SK-N-SH treated with all-trans-retinoic acid at 6 μM for 48 hours (cell line): Measurements from ENCODE around the gene RNF114.

Source experiments
- ATAC-seq: fragments of 200-7000 bp; cut with Tn5 transposase; 3 replicates; pipeline ENCODE4 v1.9.1; 2020; ENCODE audit warnings: mild to moderate bottlenecking, moderate library complexity
- ARNTL ChIP-seq: fragments of 450-650 bp; formaldehyde crosslinking; IDR thresholded peaks from 2 replicates; pipeline ENCODE4 v1.5.0; 2020; ENCODE audit warnings: low read depth, mild to moderate bottlenecking, moderate library complexity, borderline replicate concordance
- BACH2 ChIP-seq: fragments of 250-450 bp; sonication (Bioruptor Pico); IDR thresholded peaks from 2 replicates; pipeline ENCODE4 v1.9.0; 2021; ENCODE audit warnings: mild to moderate bottlenecking, borderline replicate concordance
- CSDC2 ChIP-seq: fragments of 250-450 bp; sonication (Bioruptor Pico); IDR thresholded peaks from 2 replicates; pipeline ENCODE4 v1.5.0; 2020; ENCODE audit warnings: mild to moderate bottlenecking, moderate library complexity
- ESRRG ChIP-seq: fragments of 250-450 bp; sonication (Bioruptor Pico); IDR thresholded peaks from 2 replicates; pipeline ENCODE4 v1.6.1; 2021; ENCODE audit warnings: mild to moderate bottlenecking
- GLIS3 ChIP-seq: fragments of 250-450 bp; sonication (Bioruptor Pico); IDR thresholded peaks from 2 replicates; pipeline ENCODE4 v1.5.0; 2020; ENCODE audit warnings: mild to moderate bottlenecking, moderate library complexity
- ISL1 ChIP-seq: fragments of 250-450 bp; sonication (Bioruptor Pico); IDR thresholded peaks from 2 replicates; pipeline ENCODE4 v2.1.2; 2022; ENCODE audit warnings: mild to moderate bottlenecking, moderate library complexity
- OSR1 ChIP-seq: fragments of 250-450 bp; sonication (Bioruptor Pico); IDR thresholded peaks from 2 replicates; pipeline ENCODE4 v1.8.0; 2022; ENCODE audit warnings: moderate library complexity, mild to moderate bottlenecking, inconsistent platforms
- PPARA ChIP-seq: fragments of 250-450 bp; sonication (Bioruptor Pico); IDR thresholded peaks from 2 replicates; pipeline ENCODE4 v1.5.0; 2020; ENCODE audit warnings: mild to moderate bottlenecking, borderline replicate concordance
- RARB ChIP-seq: fragments of 250-450 bp; sonication (Bioruptor Pico); IDR thresholded peaks from 2 replicates; pipeline ENCODE4 v1.8.0; 2021; ENCODE audit warnings: mild to moderate bottlenecking, moderate library complexity
- SNAI2 ChIP-seq: fragments of 250-450 bp; sonication (Bioruptor Pico); IDR thresholded peaks from 2 replicates; pipeline ENCODE4 v1.5.0; 2020; ENCODE audit warnings: mild to moderate bottlenecking, moderate library complexity
- TCF4 ChIP-seq: fragments of 250-450 bp; sonication (Bioruptor Pico); IDR thresholded peaks from 2 replicates; pipeline ENCODE4 v1.8.0; 2021; ENCODE audit warnings: mild to moderate bottlenecking, moderate library complexity, borderline replicate concordance
- TOX ChIP-seq: fragments of 250-450 bp; sonication (Bioruptor Pico); IDR thresholded peaks from 2 replicates; pipeline ENCODE4 v1.8.0; 2021; ENCODE audit warnings: mild to moderate bottlenecking, moderate library complexity, borderline replicate concordance
- ZC3H10 ChIP-seq: fragments of 250-450 bp; sonication (Bioruptor Pico); IDR thresholded peaks from 2 replicates; pipeline ENCODE4 v1.5.1; 2021; ENCODE audit warnings: mild to moderate bottlenecking, moderate library complexity
- ZFP3 ChIP-seq: fragments of 250-450 bp; sonication (Bioruptor Pico); IDR thresholded peaks from 2 replicates; pipeline ENCODE4 v1.5.0; 2020; ENCODE audit warnings: mild to moderate bottlenecking, moderate library complexity
- ZFP30 ChIP-seq: fragments of 450-650 bp; formaldehyde crosslinking; IDR thresholded peaks from 2 replicates; pipeline ENCODE4 v1.5.0; 2022; ENCODE audit warnings: mild to moderate bottlenecking, moderate library complexity
- ZNF565 ChIP-seq: fragments of 450-650 bp; formaldehyde crosslinking; conservative IDR thresholded peaks from 2 replicates; pipeline ENCODE4 v1.5.0; 2020; ENCODE audit warnings: low read depth, mild to moderate bottlenecking, moderate library complexity
- ZNF70 ChIP-seq: fragments of 450-650 bp; formaldehyde crosslinking; IDR thresholded peaks from 2 replicates; pipeline ENCODE4 v1.5.0; 2020; ENCODE audit warnings: mild to moderate bottlenecking, moderate library complexity
- TF ChIP-seq, protein P1 (sequence below): fragments of 250-450 bp; sonication (Bioruptor Pico); IDR thresholded peaks from 2 replicates; pipeline ENCODE4 v1.5.1; 2020; ENCODE audit warnings: low read depth, mild to moderate bottlenecking, moderate library complexity
- TF ChIP-seq, protein P2 (sequence below): fragments of 250-450 bp; sonication (Bioruptor Pico); IDR thresholded peaks from 2 replicates; pipeline ENCODE4 v1.8.0; 2021; ENCODE audit warnings: low read depth, mild to moderate bottlenecking, moderate library complexity, borderline replicate concordance
- TF ChIP-seq, protein P3 (sequence below): fragments of 250-450 bp; sonication (Bioruptor Pico); IDR thresholded peaks from 2 replicates; pipeline ENCODE4 v1.5.0; 2020; ENCODE audit warnings: mild to moderate bottlenecking, moderate library complexity
- TF ChIP-seq, protein P4 (sequence below): fragments of 250-450 bp; sonication (Bioruptor Pico); IDR thresholded peaks from 2 replicates; pipeline ENCODE4 v1.5.1; 2021; ENCODE audit warnings: mild to moderate bottlenecking, moderate library complexity
- TF ChIP-seq, protein P5 (sequence below): fragments of 250-450 bp; sonication (Bioruptor Pico); IDR thresholded peaks from 2 replicates; pipeline ENCODE4 v1.8.0; 2020; ENCODE audit warnings: mild to moderate bottlenecking, moderate library complexity, borderline replicate concordance

RNF114 gene

DNA sequence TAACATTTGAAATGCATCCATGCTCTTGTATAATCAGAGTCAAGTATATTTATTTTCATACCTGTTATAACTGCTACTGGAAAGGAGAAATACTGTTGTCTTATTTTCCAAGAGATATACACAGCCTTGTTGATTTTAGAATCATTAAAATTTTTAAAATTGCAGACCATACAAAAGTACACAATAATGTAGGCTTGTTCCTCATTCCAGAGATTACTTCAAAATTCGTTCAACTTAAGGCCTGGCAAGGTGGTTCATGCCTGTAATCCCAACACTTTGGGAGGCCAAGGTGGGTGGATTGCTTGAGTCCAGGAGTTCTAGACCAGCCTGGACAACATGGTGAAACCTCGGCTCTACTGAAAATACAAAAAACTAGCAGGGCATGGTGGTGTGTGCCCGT, 6.1 kb downstream of the RNF114 start:
- ATAC-seq, result no peak

DNA sequence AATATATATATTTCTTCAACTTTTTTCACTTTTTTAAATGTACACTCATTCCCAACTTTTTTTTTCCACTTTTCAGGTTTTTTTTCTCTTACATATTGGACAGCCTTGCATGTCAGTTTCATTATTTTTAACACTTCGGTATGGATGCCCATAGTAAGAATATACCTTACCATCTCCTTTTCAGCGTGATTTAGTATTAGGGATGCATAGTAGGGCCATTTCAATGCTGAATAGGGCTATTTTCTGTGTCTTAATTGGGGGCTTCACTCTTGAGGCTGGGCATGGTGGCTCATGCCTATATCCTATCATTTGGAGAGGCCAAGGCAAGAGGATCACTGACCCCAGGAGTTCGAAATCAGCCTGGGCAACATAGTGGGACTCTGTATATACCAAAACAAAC, 6.7 kb downstream of the RNF114 start:
- no peak for ATAC-seq
- TF ChIP-seq, protein P1, sequence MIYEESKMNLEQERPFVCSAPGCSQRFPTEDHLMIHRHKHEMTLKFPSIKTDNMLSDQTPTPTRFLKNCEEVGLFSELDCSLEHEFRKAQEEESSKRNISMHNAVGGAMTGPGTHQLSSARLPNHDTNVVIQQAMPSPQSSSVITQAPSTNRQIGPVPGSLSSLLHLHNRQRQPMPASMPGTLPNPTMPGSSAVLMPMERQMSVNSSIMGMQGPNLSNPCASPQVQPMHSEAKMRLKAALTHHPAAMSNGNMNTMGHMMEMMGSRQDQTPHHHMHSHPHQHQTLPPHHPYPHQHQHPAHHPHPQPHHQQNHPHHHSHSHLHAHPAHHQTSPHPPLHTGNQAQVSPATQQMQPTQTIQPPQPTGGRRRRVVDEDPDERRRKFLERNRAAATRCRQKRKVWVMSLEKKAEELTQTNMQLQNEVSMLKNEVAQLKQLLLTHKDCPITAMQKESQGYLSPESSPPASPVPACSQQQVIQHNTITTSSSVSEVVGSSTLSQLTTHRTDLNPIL (CRISPR knock-in tag), result no peak
- TF ChIP-seq, protein P2, sequence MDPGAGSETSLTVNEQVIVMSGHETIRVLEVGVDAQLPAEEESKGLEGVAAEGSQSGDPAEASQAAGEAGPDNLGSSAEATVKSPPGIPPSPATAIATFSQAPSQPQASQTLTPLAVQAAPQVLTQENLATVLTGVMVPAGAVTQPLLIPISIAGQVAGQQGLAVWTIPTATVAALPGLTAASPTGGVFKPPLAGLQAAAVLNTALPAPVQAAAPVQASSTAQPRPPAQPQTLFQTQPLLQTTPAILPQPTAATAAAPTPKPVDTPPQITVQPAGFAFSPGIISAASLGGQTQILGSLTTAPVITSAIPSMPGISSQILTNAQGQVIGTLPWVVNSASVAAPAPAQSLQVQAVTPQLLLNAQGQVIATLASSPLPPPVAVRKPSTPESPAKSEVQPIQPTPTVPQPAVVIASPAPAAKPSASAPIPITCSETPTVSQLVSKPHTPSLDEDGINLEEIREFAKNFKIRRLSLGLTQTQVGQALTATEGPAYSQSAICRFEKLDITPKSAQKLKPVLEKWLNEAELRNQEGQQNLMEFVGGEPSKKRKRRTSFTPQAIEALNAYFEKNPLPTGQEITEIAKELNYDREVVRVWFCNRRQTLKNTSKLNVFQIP (CRISPR knock-in tag), result no peak
- TF ChIP-seq ZFP30 (CRISPR knock-in tag), result no peak
- no peak for TF ChIP-seq PPARA (CRISPR knock-in tag)
- TF ChIP-seq TOX (CRISPR knock-in tag), result no peak
- TF ChIP-seq GLIS3 (CRISPR knock-in tag), result no peak
- no peak for TF ChIP-seq SNAI2 (CRISPR knock-in tag)
- TF ChIP-seq ARNTL (CRISPR knock-in tag), result no peak
- TF ChIP-seq, protein P3, sequence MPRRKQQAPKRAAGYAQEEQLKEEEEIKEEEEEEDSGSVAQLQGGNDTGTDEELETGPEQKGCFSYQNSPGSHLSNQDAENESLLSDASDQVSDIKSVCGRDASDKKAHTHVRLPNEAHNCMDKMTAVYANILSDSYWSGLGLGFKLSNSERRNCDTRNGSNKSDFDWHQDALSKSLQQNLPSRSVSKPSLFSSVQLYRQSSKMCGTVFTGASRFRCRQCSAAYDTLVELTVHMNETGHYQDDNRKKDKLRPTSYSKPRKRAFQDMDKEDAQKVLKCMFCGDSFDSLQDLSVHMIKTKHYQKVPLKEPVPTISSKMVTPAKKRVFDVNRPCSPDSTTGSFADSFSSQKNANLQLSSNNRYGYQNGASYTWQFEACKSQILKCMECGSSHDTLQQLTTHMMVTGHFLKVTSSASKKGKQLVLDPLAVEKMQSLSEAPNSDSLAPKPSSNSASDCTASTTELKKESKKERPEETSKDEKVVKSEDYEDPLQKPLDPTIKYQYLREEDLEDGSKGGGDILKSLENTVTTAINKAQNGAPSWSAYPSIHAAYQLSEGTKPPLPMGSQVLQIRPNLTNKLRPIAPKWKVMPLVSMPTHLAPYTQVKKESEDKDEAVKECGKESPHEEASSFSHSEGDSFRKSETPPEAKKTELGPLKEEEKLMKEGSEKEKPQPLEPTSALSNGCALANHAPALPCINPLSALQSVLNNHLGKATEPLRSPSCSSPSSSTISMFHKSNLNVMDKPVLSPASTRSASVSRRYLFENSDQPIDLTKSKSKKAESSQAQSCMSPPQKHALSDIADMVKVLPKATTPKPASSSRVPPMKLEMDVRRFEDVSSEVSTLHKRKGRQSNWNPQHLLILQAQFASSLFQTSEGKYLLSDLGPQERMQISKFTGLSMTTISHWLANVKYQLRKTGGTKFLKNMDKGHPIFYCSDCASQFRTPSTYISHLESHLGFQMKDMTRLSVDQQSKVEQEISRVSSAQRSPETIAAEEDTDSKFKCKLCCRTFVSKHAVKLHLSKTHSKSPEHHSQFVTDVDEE (CRISPR knock-in tag), result no peak
- TF ChIP-seq ESRRG (CRISPR knock-in tag), result no peak
- TF ChIP-seq ZNF565 (CRISPR knock-in tag), result no peak
- TF ChIP-seq TCF4 (CRISPR knock-in tag), result no peak

More for the DNA sequence above, 6.1 kb downstream of the RNF114 start:
- TF ChIP-seq TOX (CRISPR knock-in tag), result no peak
- TF ChIP-seq GLIS3 (CRISPR knock-in tag), result no peak
- TF ChIP-seq RARB (CRISPR knock-in tag), result no peak
- TF ChIP-seq ARNTL (CRISPR knock-in tag), result no peak
- no peak for TF ChIP-seq BACH2 (CRISPR knock-in tag)
- TF ChIP-seq, protein P4, sequence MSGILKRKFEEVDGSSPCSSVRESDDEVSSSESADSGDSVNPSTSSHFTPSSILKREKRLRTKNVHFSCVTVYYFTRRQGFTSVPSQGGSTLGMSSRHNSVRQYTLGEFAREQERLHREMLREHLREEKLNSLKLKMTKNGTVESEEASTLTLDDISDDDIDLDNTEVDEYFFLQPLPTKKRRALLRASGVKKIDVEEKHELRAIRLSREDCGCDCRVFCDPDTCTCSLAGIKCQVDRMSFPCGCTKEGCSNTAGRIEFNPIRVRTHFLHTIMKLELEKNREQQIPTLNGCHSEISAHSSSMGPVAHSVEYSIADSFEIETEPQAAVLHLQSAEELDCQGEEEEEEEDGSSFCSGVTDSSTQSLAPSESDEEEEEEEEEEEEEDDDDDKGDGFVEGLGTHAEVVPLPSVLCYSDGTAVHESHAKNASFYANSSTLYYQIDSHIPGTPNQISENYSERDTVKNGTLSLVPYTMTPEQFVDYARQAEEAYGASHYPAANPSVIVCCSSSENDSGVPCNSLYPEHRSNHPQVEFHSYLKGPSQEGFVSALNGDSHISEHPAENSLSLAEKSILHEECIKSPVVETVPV (CRISPR knock-in tag), result no peak
- TF ChIP-seq OSR1 (CRISPR knock-in tag), result no peak
- no peak for TF ChIP-seq ISL1 (CRISPR knock-in tag)
- no peak for TF ChIP-seq ZC3H10
- TF ChIP-seq ZFP30 (CRISPR knock-in tag), result no peak
- TF ChIP-seq PPARA (CRISPR knock-in tag), result no peak

DNA sequence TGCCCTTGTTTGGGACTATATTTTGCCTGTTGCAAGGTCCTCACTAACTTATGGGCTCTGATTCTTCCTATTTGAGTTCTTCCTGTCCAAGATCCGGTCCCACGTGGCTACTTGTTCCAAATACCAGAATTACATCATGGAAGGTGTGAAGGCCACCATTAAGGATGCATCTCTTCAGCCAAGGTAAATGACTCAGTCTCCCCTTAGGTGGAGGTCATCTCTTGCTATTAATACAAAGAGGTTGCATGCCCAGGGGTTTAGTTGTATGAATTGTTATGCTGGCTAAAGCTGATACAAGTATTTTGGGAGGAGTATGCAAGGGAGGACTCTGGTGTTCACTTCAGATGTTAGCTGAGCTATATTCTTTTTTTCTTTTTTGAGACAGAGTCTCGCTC, 9.1 kb downstream of the RNF114 start:
- ATAC-seq, result no peak
- TF ChIP-seq BACH2 (CRISPR knock-in tag) (no peak), ISL1 (CRISPR knock-in tag) (no peak), OSR1 (CRISPR knock-in tag) (no peak), ZFP30 (CRISPR knock-in tag) (no peak), SNAI2 (CRISPR knock-in tag) (no peak), TOX (CRISPR knock-in tag) (no peak), ARNTL (CRISPR knock-in tag) (no peak), CSDC2 (CRISPR knock-in tag) (no peak), ZFP3 (CRISPR knock-in tag) (no peak), ZNF70 (CRISPR knock-in tag) (no peak)
- TF ChIP-seq, protein P3 (CRISPR knock-in tag), result no peak
- TF ChIP-seq, protein P1 (CRISPR knock-in tag), result no peak
- TF ChIP-seq, protein P4 (CRISPR knock-in tag), result no peak
- TF ChIP-seq, protein P5, sequence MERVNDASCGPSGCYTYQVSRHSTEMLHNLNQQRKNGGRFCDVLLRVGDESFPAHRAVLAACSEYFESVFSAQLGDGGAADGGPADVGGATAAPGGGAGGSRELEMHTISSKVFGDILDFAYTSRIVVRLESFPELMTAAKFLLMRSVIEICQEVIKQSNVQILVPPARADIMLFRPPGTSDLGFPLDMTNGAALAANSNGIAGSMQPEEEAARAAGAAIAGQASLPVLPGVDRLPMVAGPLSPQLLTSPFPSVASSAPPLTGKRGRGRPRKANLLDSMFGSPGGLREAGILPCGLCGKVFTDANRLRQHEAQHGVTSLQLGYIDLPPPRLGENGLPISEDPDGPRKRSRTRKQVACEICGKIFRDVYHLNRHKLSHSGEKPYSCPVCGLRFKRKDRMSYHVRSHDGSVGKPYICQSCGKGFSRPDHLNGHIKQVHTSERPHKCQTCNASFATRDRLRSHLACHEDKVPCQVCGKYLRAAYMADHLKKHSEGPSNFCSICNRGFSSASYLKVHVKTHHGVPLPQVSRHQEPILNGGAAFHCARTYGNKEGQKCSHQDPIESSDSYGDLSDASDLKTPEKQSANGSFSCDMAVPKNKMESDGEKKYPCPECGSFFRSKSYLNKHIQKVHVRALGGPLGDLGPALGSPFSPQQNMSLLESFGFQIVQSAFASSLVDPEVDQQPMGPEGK (CRISPR knock-in tag), result no peak
